ENCODE measurements around the gene OBSCN. TPM values are rescaled to one million over a fixed set of nuclear protein-coding genes. Genes with fewer than 3 reads are reported as not detected.

The OBSCN gene
- total RNA-seq, 1 donor from 2014 or later = 5.1 TPM

DNA sequence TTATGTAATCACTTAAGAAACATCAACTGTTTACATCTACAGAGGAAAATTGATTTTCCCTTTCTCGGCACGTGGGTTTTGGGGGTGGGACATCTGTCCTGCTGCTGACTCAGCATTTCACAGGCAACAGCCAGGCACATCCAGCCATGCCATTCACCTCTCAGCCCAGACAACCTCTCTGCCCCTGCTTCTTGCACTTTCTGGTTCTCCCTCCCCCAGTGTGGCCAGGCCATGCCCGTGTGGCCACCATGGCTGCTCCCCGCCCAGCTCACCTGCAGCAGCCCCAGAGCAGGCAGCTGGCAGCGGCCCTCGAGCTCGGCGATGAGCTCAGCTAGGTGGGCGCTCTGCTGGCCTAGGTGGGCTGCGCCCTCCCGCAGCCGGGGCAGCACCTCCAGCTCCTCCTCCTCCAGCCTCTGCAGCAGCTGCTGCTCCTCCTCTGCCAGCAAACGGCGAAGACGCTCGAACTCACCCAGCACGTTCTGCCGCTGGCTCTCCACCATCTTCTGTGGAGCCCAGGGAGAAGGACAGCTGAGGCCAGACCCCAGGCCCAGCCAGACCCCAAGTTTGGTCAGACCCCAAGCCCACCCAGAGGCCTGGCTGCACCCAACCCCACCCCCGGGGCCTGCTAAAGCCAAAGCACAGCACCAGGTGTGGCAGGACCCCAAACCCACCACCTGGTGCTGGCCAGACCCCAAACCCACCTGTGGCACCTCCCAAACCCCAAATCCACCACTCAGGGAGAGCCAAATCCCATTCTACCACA, 193.0 kb downstream of the OBSCN start:
- H3K27ac Mint-ChIP-seq = no peak overlapping the region
- Histone ChIP-seq H3K27ac (no peak overlapping the region), H3K36me3 (no peaks in the 10 kb centered on the region), H4K20me1 (ENCODE audit: low read depth) (peaks cover 53% of the 10 kb centered on the region), H3K9me3 (ENCODE audit: low read depth) (no peaks in the 10 kb centered on the region), H3F3A (ENCODE audit: low read depth) (no peaks in the 10 kb centered on the region), H3K4me2 (no peak overlapping the region), H3K4me1 (peaks cover 13% of the 10 kb centered on the region), H3K9ac (no peak overlapping the region), H2AFZ (replicated peaks) (no peak overlapping the region), H3K4me3 (no peak overlapping the region), H3K79me2 (ENCODE audit: low read depth) (peaks cover 42% of the 10 kb centered on the region), H3K27me3 (no peaks in the 10 kb centered on the region)
- DNase-seq (ENCODE audit: low spot score) = no peak
- TF ChIP-seq EZH2phosphoT487 (IDR thresholded peaks at IDR 0.05) (no peak), EZH2 (IDR thresholded peaks at IDR 0.05) (no peak), CTCF (IDR thresholded peaks at IDR 0.05) (no peak)
- peaks cover 20% of the 10 kb centered on the region for H3K36me3 Mint-ChIP-seq
- H3K9me3 Mint-ChIP-seq = no peaks in the 10 kb centered on the region
- peaks cover 18% of the 10 kb centered on the region for H3K4me1 Mint-ChIP-seq
- no peak overlapping the region for H3K4me3 Mint-ChIP-seq
- H3K27me3 Mint-ChIP-seq (ENCODE audit: insufficient read depth, low read depth) = peaks cover 5% of the 10 kb centered on the region

GRCh38 chr1:228401782-228402640, 194.2 kb downstream of the OBSCN start:
- H3K79me2 ChIP-seq (ENCODE audit: low read depth) = peaks cover 49% of the 10 kb centered on the region
- H3K36me3 ChIP-seq = no peaks in the 10 kb centered on the region
- no peak overlapping the region for H3K4me2 ChIP-seq
- no peaks in the 10 kb centered on the region for H3K9me3 ChIP-seq (ENCODE audit: low read depth)
- H3K4me1 Mint-ChIP-seq = peaks cover 18% of the 10 kb centered on the region
- peaks cover 13% of the 10 kb centered on the region for H3K4me1 ChIP-seq
- H2AFZ ChIP-seq (replicated peaks) = no peak overlapping the region
- peaks cover 58% of the 10 kb centered on the region for H4K20me1 ChIP-seq (ENCODE audit: low read depth)
- H3K27ac Mint-ChIP-seq = no peak overlapping the region
- peaks cover 15% of the 10 kb centered on the region for H3K36me3 Mint-ChIP-seq
- TF ChIP-seq EZH2phosphoT487 (IDR thresholded peaks at IDR 0.05) = no peak
- no peak for TF ChIP-seq EZH2 (IDR thresholded peaks at IDR 0.05)
- no peak for TF ChIP-seq CTCF (IDR thresholded peaks at IDR 0.05)
- no peak overlapping the region for H3K4me3 Mint-ChIP-seq
- no peak for DNase-seq (ENCODE audit: low spot score)
- H3K27me3 ChIP-seq = no peaks in the 10 kb centered on the region
- H3K27me3 Mint-ChIP-seq (ENCODE audit: insufficient read depth, low read depth) = peaks cover 5% of the 10 kb centered on the region
- no peaks in the 10 kb centered on the region for H3K9me3 Mint-ChIP-seq
- H3F3A ChIP-seq (ENCODE audit: low read depth) = peaks cover under 1% of the 10 kb centered on the region
- no peak overlapping the region for H3K4me3 ChIP-seq
- no peak overlapping the region for H3K27ac ChIP-seq
- no peak overlapping the region for H3K9ac ChIP-seq

DNA sequence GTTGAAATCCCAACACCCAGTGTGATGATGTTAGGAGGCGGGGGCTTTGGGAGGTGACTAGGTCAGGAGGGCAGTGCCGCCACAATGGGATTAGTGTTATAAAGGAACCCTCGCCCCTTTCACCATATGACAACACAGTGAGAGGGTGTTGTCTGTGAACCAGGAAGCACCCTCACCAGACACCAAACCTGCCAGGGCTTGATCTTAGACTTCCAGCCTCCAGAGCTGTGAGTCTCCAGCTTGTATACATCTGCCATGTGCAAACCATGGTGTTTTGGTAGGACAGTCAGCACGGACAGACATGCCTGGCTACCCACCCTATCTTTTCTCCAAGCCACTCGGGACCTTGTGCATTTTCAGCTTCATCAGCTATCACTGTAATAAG, 194.8 kb downstream of the OBSCN start:
- no peak overlapping the region for H3K27ac ChIP-seq
- peaks cover 51% of the 10 kb centered on the region for H3K79me2 ChIP-seq (ENCODE audit: low read depth)
- H3K4me2 ChIP-seq = no peak overlapping the region
- peaks cover 18% of the 10 kb centered on the region for H3K4me1 Mint-ChIP-seq
- H3K27me3 Mint-ChIP-seq (ENCODE audit: insufficient read depth, low read depth) = peaks cover 5% of the 10 kb centered on the region
- H3K9ac ChIP-seq = no peak overlapping the region
- H3K9me3 Mint-ChIP-seq = no peaks in the 10 kb centered on the region
- peaks cover 57% of the 10 kb centered on the region for H4K20me1 ChIP-seq (ENCODE audit: low read depth)
- H3K36me3 ChIP-seq = no peaks in the 10 kb centered on the region
- no peak for DNase-seq (ENCODE audit: low spot score)
- H3K4me1 ChIP-seq = peaks cover 16% of the 10 kb centered on the region
- H3K27me3 ChIP-seq = no peaks in the 10 kb centered on the region
- H3K4me3 ChIP-seq = no peak overlapping the region
- H2AFZ ChIP-seq (replicated peaks) = no peak overlapping the region
- no peak overlapping the region for H3K27ac Mint-ChIP-seq
- TF ChIP-seq CTCF (IDR thresholded peaks at IDR 0.05) (no peak), EZH2phosphoT487 (IDR thresholded peaks at IDR 0.05) (no peak), EZH2 (IDR thresholded peaks at IDR 0.05) (no peak)
- peaks cover 13% of the 10 kb centered on the region for H3K36me3 Mint-ChIP-seq
- no peak overlapping the region for H3K4me3 Mint-ChIP-seq
- no peaks in the 10 kb centered on the region for H3K9me3 ChIP-seq (ENCODE audit: low read depth)
- H3F3A ChIP-seq (ENCODE audit: low read depth) = peaks cover 6% of the 10 kb centered on the region
